Breast epithelium (tissue), 3 donors: ENCODE results near the gene ORC6.

ENCODE experiments used
- CTCF ChIP-seq, 3 donors: fragments of 450-650 bp; IDR thresholded peaks; one replicate each; pipeline ENCODE4 v1.5.1; 2016 to 2017; ENCODE audit warnings: antibody characterized with exemption in 3 of 3, mild to moderate bottlenecking in 3 of 3, moderate library complexity in 3 of 3
- POLR2A ChIP-seq: fragments of 450-650 bp; IDR thresholded peaks from one replicate; pipeline ENCODE4 v1.6.1; 2016; ENCODE audit warnings: antibody characterized with exemption, mild to moderate bottlenecking, moderate library complexity
- POLR2AphosphoS5 ChIP-seq, 3 donors: sonication (generic); formaldehyde crosslinking; IDR thresholded peaks; one replicate each; pipeline ENCODE4 v1.6.1; 2017; ENCODE audit warnings: antibody characterized with exemption in 3 of 3

GRCh38 chr16:46649588-46650253 is 39.7 kb upstream of the ORC6 start:
- TF ChIP-seq CTCF (IDR thresholded peaks at IDR 0.05) (no peak), POLR2AphosphoS5 (IDR thresholded peaks at IDR 0.05) (peak in 2 of 3 donors; percentile 71 to 75), POLR2A (no peak)
